Erythroblast (primary cell): Measurements from ENCODE around the gene NEFH.

Experiments
- GATA1 ChIP-seq: IDR thresholded peaks from 2 replicates; pipeline ENCODE4 v1.6.1; 2011; ENCODE audit warnings: low read depth, mild to moderate bottlenecking, control low read depth, low read length, moderate library complexity
- POLR2A ChIP-seq: IDR thresholded peaks from 2 replicates; pipeline ENCODE4 v1.6.1; 2011; ENCODE audit warnings: mild to moderate bottlenecking, low read length

- TF ChIP-seq POLR2A: no peak
- TF ChIP-seq GATA1: no peak
These were observed 37.3 kb downstream of the NEFH start for GRCh38 chr22:29517215-29517908.
